Thyroid gland (tissue), 4 donors: ENCODE measurements around the gene VPS8.

Experiments
- POLR2A ChIP-seq, 2 donors: fragments of 450-650 bp; IDR thresholded peaks; one replicate each; pipeline ENCODE4 v1.6.1; 2017; ENCODE audit warnings: antibody characterized with exemption in 2 of 2, mild to moderate bottlenecking in 2 of 2, moderate library complexity in 1 of 2
- TF ChIP-seq, protein P1 (sequence below), 6 experiments: fragments of 200-600 bp in 3 of 6; fragments of 450-650 bp in 3 of 6; sonication (generic) in 3 of 6; IDR thresholded peaks; one replicate each; pipeline ENCODE4 v1.5.1; 2016 to 2019; ENCODE audit warnings: antibody characterized with exemption in 6 of 6, mild to moderate bottlenecking in 2 of 6, inconsistent platforms in 1 of 6, moderate library complexity in 1 of 6

DNA sequence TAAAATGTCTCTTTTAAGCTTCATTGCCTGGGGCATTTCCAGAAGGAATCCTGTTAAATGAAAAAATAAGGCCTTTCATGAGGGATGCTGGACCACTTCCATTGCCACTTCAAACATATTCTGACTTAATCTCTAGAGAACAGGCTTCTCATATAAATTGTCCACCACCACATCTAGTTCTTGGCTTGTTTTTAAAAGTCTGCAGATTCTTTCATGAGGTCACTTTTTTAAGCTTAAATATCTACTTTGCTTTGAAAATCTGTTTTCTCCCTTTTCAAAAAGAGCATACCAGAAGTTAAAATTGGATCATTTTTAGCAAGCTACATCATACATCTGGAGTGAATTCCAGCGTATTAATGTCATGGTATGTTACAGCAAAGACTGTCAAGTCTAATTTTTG is 209.3 kb downstream of the VPS8 start:
- TF ChIP-seq, protein P1, sequence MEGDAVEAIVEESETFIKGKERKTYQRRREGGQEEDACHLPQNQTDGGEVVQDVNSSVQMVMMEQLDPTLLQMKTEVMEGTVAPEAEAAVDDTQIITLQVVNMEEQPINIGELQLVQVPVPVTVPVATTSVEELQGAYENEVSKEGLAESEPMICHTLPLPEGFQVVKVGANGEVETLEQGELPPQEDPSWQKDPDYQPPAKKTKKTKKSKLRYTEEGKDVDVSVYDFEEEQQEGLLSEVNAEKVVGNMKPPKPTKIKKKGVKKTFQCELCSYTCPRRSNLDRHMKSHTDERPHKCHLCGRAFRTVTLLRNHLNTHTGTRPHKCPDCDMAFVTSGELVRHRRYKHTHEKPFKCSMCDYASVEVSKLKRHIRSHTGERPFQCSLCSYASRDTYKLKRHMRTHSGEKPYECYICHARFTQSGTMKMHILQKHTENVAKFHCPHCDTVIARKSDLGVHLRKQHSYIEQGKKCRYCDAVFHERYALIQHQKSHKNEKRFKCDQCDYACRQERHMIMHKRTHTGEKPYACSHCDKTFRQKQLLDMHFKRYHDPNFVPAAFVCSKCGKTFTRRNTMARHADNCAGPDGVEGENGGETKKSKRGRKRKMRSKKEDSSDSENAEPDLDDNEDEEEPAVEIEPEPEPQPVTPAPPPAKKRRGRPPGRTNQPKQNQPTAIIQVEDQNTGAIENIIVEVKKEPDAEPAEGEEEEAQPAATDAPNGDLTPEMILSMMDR (IDR thresholded peaks at IDR 0.05) = no peak
- TF ChIP-seq POLR2A (IDR thresholded peaks at IDR 0.05) = no peak
